GM19043 (cell line): ENCODE data around the gene LRRC1.

ENCODE experiments used
- ATAC-seq: cut with Tn5 transposase; IDR thresholded peaks from one replicate; pipeline ENCODE4 v1.9.1; 2021; ENCODE audit warnings: low read depth; ENCODE audit not compliant: unreplicated experiment

LRRC1 gene

DNA sequence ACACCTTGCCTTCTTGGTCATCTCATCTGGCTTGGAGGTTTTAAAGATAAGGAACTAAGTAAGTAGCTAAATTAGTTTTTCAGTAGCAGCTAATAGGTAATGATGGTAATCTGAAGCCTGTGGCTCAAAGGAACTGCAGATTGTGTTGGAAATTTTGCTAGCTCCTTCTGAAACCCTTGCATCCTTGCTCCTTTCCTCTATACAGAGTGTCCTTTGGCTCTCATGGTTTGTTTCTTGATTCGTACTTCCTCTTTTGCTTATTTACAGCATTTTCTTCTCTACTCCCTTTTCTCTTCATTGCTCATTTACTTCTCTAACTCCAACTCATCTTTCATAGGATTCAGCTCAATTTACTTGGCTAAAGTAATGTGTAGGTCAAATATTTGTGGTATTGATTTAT is 19.0 kb downstream of the LRRC1 start:
- no peak for ATAC-seq

DNA sequence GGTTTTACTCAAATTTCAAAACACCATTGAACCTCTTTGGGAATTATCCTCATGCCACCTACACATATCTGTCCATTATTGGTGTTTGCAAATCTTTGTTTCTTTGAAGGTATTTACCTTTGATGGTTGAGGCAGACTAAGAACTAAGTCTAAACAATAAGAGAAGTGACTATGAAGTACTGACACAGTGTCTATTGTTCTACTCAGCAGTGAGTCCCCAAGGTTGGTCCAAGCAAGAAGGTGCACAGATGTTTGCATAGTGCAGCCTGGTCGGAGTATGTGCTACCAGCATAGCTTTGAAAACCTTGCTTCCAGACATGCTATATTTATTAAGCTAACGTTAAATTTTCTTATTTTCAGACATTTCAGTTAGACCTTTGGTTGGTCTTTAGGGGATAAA is 19.5 kb downstream of the LRRC1 start:
- no peak for ATAC-seq

DNA sequence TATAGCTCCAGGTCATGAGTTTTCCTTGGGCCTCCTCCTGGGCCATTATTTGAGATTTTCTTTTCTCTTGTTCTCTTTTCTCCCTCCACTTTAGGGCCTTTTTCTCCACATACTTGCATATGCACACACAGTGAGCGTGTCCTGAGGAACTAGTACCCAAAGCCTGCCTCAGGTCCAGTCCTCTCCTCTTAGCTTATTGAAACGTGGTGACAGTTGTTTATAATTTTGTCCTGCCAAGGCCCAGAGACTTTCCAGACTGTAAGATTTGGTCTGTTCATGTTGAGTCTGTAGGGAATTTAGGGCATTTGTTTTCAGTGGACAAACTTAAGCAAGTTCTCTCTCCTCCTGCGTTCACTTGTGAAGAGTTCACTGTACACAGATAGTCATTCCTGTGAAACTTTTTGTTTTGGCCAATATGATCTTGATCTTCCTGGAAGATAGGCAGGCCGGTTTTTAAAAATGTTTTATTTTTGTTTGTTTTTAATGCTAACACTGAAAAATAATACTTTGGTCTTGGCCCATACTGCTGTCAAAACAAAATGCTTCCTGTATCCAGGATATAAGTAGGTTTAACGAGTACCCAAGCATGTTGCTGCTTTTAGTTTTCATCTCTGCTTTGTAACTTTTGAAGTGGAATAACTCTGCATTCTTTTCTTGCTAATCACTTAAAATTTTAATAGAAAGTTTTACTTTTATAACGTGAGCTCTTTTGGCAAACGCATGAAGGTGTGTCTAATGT is 20.7 kb downstream of the LRRC1 start:
- ATAC-seq, result no peak

- ATAC-seq, result no peak
These were observed 24.2 kb downstream of the LRRC1 start for GRCh38 chr6:53818858-53819609.

DNA sequence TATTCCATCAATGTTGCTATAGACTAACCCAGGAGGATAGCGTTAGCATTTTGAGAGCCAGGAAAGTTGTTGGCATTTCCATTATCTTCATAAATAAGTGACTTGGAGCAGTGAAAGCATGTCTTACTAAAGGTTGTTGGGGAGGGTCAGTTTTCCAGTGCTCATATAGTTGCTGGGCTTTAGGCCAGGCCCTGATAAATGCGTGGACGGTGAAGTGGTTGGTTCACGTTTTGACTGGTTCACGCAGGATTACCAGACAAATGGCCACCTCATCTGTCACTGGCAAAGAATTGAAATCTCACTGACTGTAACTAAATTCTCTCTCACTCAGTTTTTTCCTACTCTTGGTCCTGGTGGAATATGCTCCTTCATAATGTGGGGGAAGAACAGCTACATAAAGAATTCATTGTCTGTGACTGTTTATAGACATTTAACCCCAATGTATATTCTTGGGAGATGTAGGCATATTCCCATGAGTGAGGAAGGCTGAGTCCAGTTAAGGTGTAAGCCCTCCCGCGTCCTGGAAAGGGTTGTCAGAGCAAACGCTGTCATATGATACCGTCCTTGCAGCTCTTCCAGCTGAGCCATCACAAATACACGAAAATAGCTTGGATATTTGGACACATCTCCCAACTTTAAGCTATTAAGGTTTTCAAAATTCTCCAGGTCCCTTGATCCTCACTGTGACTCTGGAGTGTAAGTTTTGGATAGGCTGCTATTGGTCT is 27.8 kb downstream of the LRRC1 start:
- no peak for ATAC-seq

- no peak for ATAC-seq
These were observed 29.9 kb downstream of the LRRC1 start for GRCh38 chr6:53824714-53825113.

DNA sequence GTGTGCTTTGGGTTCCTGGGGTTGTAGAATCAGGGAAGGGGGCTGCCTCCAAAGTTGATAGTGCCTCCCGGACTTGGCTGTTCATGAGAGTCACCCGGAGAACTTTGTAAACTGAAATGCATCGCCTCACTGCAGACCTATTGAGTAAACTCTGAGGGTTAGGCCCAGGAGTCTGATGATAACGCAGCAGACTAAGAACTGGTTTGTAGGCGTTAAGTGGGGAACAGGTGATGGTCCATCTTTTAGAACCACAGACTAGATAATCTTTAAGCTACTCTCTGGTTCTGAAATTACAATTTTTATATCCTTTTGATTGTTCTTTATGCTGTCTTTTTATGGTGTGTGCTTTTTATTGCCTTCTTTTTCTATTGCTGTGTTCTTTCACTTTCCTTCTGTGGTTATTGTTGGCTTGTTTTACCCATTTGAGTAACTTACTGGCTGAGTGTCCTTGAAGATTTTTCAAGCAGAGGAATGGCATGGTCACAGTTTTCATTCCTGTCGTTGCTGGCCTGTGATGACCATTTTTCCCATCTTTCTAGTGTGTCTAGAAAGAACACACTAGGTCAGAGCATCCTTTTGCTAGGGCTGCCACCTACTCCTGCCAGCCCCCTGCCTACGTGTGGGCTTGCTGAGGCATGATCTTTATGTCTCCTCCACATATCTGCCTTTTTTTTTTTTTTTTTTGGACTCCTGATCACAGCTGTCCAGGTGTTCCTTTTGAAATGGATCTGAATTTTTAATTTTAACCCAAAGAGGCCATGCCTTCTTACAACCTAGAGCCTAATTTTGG is 30.9 kb downstream of the LRRC1 start:
- ATAC-seq, result no peak

DNA sequence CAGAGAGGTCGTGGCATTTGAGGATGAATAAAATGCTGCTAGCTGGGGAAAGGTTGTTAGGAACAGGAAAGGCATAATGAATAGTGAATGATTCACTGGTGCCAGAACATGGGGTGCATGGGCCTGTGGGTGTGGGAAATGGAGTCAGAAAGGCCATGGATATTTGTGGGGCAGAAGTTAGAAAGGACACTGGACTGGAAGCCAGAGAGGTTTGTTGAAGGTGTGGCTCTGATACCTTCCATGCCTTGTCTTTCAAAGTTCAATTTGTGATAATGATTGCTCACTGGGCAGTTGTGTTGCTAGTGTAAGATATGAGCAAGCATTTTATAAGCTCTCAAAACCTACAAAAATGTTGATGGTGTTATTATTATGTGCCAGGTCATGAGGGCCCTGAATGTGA is 32.7 kb downstream of the LRRC1 start:
- ATAC-seq, result no peak

DNA sequence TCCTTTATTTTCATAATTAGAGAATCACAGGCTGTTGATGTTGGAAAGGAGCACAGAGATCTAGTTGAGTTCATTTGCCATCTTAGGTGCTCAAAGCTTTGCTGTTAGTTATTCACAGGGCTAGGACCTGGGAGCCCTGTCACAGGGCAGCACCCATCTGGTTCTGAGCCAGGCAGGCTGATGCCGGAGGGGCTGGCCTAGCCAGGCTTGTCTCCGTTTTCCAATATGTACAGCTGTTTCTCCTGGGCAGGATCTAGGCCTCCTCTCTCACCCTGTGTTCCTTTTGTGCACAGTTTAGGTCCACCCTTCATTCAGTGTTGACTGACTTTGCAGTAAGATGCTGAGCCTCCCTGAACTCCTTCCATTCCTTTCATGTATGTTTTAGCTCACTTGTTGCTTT is 33.4 kb downstream of the LRRC1 start:
- ATAC-seq, result no peak

DNA sequence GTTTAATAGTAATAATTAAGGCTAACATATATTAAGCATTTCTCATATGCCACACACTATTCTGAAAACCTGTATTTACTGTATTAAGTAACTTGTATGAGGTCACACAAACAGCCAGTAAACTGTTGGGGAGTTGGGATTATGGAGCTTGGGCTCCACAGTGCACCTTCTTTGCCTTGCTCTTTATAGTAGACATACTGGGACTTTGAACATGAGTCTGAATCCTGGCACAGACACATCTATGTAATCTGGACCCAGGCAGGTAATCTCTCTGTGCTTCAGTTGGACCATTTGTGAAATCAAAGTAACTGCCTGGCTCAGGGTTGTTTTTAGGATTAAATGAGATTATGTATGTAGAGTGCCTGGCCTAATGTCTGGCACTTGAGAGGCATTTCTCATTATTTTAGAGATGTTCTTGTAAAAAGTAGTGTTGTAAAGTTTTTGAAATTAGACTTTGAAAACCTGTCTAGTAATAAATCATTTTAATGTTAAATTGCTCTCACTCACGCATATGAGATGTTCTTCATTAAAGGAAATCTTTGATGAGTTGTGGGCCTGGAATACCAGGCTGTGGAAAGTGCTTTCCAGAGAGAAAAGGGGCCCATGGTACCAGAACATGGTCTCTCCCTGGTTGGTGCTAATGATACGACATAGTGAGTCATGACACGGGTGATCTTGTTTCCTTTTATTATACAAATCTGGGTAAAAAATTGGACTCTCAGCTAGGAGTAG is 34.3 kb downstream of the LRRC1 start:
- no peak for ATAC-seq

DNA sequence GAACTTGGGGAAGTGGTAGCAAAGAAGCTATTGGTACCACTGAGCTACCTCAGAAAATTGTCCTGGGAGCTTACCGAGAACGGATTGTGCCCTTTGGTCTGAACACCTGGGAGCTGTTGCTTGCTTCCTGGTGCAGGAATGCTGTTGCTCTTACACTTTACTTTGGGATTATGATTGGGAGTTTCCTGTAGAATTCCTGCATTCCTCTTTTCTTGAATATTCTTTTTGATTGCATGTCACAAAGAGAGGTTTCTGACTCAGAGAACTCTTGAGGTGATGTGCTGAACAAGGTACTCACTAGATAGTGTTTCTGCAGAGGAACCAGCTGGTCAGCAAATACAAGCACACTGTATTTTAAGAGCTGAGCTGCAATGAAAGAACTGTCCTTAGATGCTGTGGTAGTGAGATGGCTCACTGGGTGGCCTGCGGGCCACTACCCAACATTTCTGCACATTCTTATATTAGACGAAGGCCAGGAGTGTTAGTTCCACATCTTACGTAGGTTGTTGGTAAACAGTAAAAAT is 35.0 kb downstream of the LRRC1 start:
- ATAC-seq, result no peak

DNA sequence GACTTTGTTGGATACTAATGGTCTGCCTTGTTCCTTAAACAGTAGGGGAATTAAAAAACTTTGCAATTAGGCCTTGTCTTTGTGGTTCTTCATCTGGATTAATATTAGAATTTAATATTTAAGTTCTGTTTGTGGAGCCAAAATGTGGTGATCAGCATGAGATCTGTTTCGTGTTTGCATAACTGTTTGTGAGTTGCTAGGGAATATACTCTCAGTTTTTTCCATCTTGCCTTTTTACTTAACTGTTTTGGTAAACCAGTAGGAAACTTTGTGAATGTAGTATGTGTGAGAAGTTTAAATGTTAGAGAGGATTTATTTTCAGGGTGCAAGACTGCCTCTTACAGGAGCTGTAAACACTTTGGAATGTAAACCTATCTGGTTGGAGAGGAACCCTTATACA is 35.6 kb downstream of the LRRC1 start:
- ATAC-seq, result no peak

GRCh38 chr6:53831081-53831869 is 36.5 kb downstream of the LRRC1 start:
- ATAC-seq, result no peak

DNA sequence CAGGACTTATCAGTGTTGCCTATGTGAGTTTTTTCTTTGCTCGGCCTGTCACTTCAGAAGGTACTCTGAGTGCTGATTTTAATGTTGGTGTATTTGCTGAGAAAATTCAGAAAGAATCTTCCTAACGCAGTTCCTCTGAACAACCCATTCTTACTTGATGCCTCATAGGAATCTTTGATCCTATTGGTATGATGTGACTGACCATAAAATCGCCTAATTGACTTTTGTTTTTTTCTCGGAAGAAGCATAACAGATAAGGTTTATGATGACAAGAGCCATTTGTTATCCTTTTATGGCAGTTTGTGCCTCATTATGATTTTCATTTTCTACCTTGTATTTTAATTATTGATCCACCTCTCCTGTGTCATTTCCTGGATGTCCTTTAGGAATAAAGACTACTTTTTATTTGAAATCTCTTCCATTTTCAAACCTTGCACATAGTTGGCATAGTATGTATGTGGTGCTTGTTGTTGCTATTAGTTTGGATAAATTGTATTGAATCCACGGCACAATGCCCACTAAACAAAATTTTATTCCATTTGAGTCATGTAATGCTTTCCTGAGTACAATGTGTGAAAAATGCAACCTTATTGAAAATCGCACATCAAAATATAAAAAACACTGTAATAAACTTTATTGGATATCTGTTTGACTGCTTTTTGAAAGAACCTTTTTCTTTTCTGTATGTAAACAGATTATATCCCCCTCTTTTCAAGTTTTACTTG is 37.3 kb downstream of the LRRC1 start:
- ATAC-seq, result no peak

DNA sequence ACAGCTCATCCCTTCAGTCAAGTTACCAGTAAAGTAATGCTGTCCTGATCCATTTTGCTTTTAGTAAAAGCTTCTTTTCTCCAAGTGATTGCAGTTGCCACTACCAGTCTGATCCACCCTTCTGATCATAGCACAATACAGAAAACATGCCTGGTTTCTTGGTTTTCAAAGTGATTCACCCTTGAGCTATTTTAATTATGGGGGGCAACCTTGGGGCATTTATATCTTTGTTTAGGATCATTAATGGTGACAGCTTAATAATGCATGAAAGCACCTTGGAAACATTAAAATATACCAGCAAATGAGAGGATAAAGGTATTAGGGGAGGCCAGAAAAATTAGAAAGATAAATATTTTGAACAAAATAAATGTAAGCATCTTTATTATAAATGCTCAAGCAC is 38.4 kb downstream of the LRRC1 start:
- no peak for ATAC-seq

DNA sequence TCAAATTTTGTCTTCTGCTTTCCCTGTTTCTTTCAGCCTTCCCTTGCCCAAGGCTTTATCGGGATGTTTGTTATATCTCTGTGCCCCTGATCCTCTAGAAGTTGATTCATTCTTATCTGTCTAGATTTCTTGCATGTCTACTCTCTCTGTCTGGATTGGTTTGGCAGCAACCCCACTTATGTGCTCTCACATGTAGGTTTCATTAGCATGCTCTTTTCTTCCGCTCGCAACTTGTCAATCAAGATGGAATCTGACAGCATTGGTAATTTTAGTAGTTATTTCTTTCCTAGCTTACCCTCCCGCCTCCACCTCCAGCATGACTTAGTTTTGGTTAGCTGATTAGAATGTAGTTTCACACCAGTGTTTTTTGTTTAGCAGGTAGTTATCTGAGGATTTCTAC is 39.3 kb downstream of the LRRC1 start:
- no peak for ATAC-seq

- ATAC-seq, result no peak
These were observed 43.3 kb downstream of the LRRC1 start for GRCh38 chr6:53837865-53838769.
